Activated naive CD8-positive, alpha-beta T cell treated with anti-CD3 and anti-CD28 coated beads, Interleukin-2, amount 10 ng/mL, durations not matched to agents 7 days and 5 days (primary cell): ENCODE results near the gene ATP5F1E. TPM values are rescaled to one million over a fixed set of nuclear protein-coding genes. Genes with fewer than 3 reads are reported as not detected.
A peak's percentile ranks its signal among the peaks of the same experiment; 100 is the strongest.

ENCODE experiments used
- ATAC-seq: fragments of 150-1000 bp; cut with Tn5 transposase; one replicate; pipeline ENCODE4 v1.10.0; 2021; ENCODE audit warnings: low read depth, moderate library complexity
- POLR2A ChIA-PET: fragments of 350-600 bp; sonication (Branson Sonifier 250); formaldehyde crosslinking; loops from one replicate; lab custom pipeline; 2021; ENCODE audit warnings: antibody characterized with exemption; lab: Charles Lee
- DNase-seq: peaks from one replicate; pipeline ENCODE4 v3.0.0; 2021
- H3K27ac Mint-ChIP-seq: one replicate; pipeline ENCODE4 v1.8.0; 2022; ENCODE audit warnings: mild to moderate bottlenecking, mixed read lengths
- H3K27me3 Mint-ChIP-seq: one replicate; pipeline ENCODE4 v1.8.0; 2022; ENCODE audit warnings: mild to moderate bottlenecking, moderate library complexity, mixed read lengths
- H3K36me3 Mint-ChIP-seq: one replicate; pipeline ENCODE4 v1.8.0; 2021; ENCODE audit warnings: mild to moderate bottlenecking, mixed read lengths
- H3K4me1 Mint-ChIP-seq: one replicate; pipeline ENCODE4 v1.8.0; 2021; ENCODE audit warnings: mixed read lengths
- H3K4me3 Mint-ChIP-seq: one replicate; pipeline ENCODE4 v1.8.0; 2022; ENCODE audit warnings: mild to moderate bottlenecking, moderate library complexity, mixed read lengths
- H3K9me3 Mint-ChIP-seq: one replicate; pipeline ENCODE4 v1.8.0; 2021; ENCODE audit warnings: mixed read lengths
- total RNA-seq, 2 experiments: library from RNA; stranded (reverse); gene quantifications; one replicate each; pipeline ENCODE4 v1.2.3, GENCODE V29; 2021

The ATP5F1E gene
- total RNA-seq, 2 experiments from 2014 or later: 81.1 to 87.3 TPM

DNA sequence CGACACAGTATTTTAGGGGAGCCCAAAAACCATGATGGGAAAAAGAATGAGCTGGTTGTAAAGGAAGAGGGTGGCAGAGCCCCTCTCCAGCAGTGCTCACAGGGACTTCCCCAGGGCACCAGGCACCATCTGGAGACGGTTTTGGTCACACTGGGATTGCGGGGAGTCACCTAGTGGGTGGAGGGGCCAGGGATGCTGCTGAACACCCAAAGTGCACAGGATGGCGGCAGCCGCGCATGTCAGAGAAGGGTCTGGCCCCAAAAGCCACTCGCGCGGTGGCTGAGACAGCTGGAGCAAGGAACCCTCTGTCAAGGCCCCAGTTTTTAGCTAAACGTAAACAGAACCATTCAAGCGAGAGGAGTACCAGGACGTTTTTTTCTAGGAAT lies 35.9 kb downstream of the ATP5F1E start:
- peaks cover 26% of the 10 kb centered on the region for H3K36me3 Mint-ChIP-seq
- DNase-seq: no peak
- H3K9me3 Mint-ChIP-seq: no peaks in the 10 kb centered on the region
- no peak overlapping the region for H3K4me3 Mint-ChIP-seq
- POLR2A ChIA-PET: no interaction called here
- no peaks in the 10 kb centered on the region for H3K27me3 Mint-ChIP-seq
- no peak for ATAC-seq
- no peak overlapping the region for H3K27ac Mint-ChIP-seq
- no peaks in the 10 kb centered on the region for H3K4me1 Mint-ChIP-seq

DNA sequence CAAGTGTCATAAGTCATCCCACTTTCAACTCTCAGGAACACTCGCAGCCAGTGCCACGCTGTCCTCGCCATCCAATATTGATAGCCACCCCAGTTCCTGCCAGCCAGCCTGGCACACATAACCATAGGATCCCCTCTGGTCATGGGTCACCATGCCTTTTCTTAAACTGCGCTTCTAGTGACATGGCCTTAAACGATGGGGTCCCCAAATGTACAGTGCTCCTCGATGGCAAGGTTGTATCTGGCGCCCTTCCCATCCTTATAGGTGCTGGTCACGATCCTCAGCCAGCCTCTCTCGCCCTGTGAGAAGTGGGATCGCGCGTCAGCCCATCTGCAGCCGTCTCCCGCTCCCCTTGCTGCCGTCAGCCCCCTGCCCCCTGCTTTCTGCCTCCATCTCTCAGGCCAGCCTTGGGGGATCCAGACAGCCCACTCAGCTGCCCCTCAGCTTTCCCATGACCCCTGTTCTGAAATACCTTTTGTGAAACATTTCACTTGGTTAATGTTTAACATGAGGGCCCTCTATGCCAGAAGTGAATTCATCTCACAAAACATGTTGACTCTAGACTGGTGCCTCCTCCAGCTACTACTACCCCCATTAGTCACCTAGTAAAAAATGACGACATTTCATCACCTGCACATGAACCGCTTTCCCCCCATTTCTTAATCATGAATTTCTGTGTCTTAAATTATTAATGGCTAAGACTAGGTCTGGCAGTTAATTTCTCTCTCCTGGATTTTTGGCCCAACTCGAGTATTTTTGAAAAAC lies 36.5 kb downstream of the ATP5F1E start:
- H3K27me3 Mint-ChIP-seq: no peaks in the 10 kb centered on the region
- H3K36me3 Mint-ChIP-seq: peaks cover 28% of the 10 kb centered on the region
- no peak overlapping the region for H3K4me3 Mint-ChIP-seq
- ATAC-seq (no peak), DNase-seq (no peak)
- POLR2A ChIA-PET: no interaction called here
- no peaks in the 10 kb centered on the region for H3K4me1 Mint-ChIP-seq
- no peaks in the 10 kb centered on the region for H3K9me3 Mint-ChIP-seq
- peak overlapping the region; percentile 16 for H3K27ac Mint-ChIP-seq

DNA sequence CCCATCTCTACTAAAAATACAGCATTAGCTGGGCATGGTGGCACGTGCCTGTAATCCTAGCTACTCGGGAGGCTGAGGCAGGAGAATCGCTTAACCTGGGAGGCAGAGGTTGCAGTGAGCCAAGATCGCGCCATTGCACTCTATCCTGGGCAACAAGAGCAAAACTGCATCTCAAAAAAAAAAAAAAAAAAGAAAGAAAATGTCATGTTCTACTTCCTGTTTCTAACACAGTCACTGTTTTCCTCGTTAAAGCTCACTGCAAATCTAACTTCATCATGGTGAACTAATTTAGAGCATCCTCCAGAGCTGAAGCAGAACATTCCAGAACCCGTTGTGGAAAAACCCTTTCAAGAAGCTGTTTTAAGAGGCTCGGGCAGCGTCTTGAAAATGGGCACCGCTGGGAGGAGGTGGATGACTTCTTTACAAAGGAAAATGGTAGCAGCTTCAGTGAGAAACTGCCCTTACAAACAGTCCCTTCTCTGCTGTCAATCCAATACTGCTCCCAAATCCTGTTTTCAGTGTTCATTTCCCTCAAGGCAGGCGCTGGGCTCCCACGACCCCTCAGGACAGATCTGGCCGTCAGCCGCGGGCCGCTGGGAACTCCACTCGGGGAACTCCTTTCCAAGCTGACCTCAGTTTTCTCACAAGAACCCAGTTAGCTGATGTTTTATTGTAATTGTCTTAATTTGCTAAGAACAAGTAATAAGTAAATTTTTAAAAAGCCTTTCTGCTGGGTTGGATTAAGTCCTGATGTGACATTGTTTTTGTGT lies 37.6 kb downstream of the ATP5F1E start:
- Mint-ChIP-seq H3K36me3 (peaks cover 28% of the 10 kb centered on the region), H3K4me3 (no peak overlapping the region), H3K27ac (no peak overlapping the region), H3K27me3 (no peaks in the 10 kb centered on the region), H3K9me3 (no peaks in the 10 kb centered on the region), H3K4me1 (no peaks in the 10 kb centered on the region)
- POLR2A ChIA-PET: interaction anchor here (0.7 to 1.3 kb wide), 3 partner anchors 14 to 72 kb away, joined by 4 to 5 read pairs (median 5); partner anchors contain the start of gene ATP5F1E
- no peak for ATAC-seq
- no peak for DNase-seq

- POLR2A ChIA-PET: interaction anchor here (0.5 to 1.5 kb wide), 9 partner anchors 9 to 678 kb away, joined by 3 to 6 read pairs (median 4); partner anchors contain the start of gene ATP5F1E
- DNase-seq: no peak
- no peak for ATAC-seq
- H3K27me3 Mint-ChIP-seq: no peaks in the 10 kb centered on the region
- no peaks in the 10 kb centered on the region for H3K9me3 Mint-ChIP-seq
- no peaks in the 10 kb centered on the region for H3K4me1 Mint-ChIP-seq
- H3K36me3 Mint-ChIP-seq: peaks cover 30% of the 10 kb centered on the region
- no peak overlapping the region for H3K4me3 Mint-ChIP-seq
- peak overlapping the region; percentile 12 for H3K27ac Mint-ChIP-seq
These were observed 38.5 kb downstream of the ATP5F1E start for GRCh38 chr20:58993332-58994248.

- Mint-ChIP-seq H3K36me3 (peaks cover 32% of the 10 kb centered on the region), H3K9me3 (no peaks in the 10 kb centered on the region), H3K4me1 (peaks cover 2% of the 10 kb centered on the region), H3K4me3 (no peak overlapping the region), H3K27me3 (no peaks in the 10 kb centered on the region), H3K27ac (peak overlapping the region; percentile 12)
- POLR2A ChIA-PET: interaction anchor here (0.5 to 1.5 kb wide), 6 partner anchors 9 to 170 kb away, joined by 3 to 6 read pairs (median 4); partner anchors contain the start of gene ATP5F1E
- ATAC-seq: no peak
- no peak for DNase-seq
These were observed 39.2 kb downstream of the ATP5F1E start for GRCh38 chr20:58992911-58993310.

GRCh38 chr20:58991715-58992114 lies 40.4 kb downstream of the ATP5F1E start:
- H3K27me3 Mint-ChIP-seq: no peaks in the 10 kb centered on the region
- no peak overlapping the region for H3K4me3 Mint-ChIP-seq

GRCh38 chr20:58990651-58991445 lies 41.3 kb downstream of the ATP5F1E start:
- Mint-ChIP-seq H3K36me3 (peaks cover 21% of the 10 kb centered on the region), H3K9me3 (no peaks in the 10 kb centered on the region), H3K27me3 (no peaks in the 10 kb centered on the region), H3K4me3 (no peak overlapping the region), H3K4me1 (peaks cover 2% of the 10 kb centered on the region), H3K27ac (no peak overlapping the region)
- ATAC-seq (no peak), DNase-seq (no peak)
- POLR2A ChIA-PET: interaction anchor here (1.0 kb wide), 1 partner anchor 12 kb away, joined by 4 read pairs; no protein-coding TSS in a partner anchor

More at GRCh38 chr20:58991715-58992114, 40.4 kb downstream of the ATP5F1E start:
- Mint-ChIP-seq H3K27ac (no peak overlapping the region), H3K4me1 (peaks cover 2% of the 10 kb centered on the region), H3K36me3 (peaks cover 26% of the 10 kb centered on the region), H3K9me3 (no peaks in the 10 kb centered on the region)
- POLR2A ChIA-PET: interaction anchor here (0.9 kb wide), 2 partner anchors 10 to 41 kb away, joined by 3 read pairs; partner anchors contain the start of gene ATP5F1E
- DNase-seq (no peak), ATAC-seq (no peak)

- H3K4me1 Mint-ChIP-seq: peaks cover 8% of the 10 kb centered on the region
- ATAC-seq: no peak
- no peaks in the 10 kb centered on the region for H3K27me3 Mint-ChIP-seq
- no peak overlapping the region for H3K27ac Mint-ChIP-seq
- POLR2A ChIA-PET: no interaction called here
- no peak for DNase-seq
- H3K9me3 Mint-ChIP-seq: no peaks in the 10 kb centered on the region
- peaks cover 12% of the 10 kb centered on the region for H3K36me3 Mint-ChIP-seq
- H3K4me3 Mint-ChIP-seq: no peak overlapping the region
These were observed 42.9 kb downstream of the ATP5F1E start for GRCh38 chr20:58989196-58989595.

DNA sequence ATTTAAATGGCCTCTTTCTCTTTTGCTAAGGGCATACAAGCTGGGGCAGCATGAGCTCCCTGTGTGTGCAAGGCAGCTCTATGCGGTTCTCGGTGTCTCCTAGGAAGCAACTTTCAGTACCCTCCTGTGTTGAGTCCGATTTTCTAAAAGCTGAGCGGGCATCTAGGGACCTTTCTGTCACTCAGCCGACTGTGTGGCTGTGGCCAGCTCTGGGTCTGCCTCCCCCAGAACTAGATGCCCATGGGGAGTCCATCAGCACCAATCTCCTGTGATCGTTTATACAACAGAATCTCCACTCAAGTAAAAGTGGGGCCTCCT lies 43.6 kb downstream of the ATP5F1E start:
- no peak overlapping the region for H3K4me3 Mint-ChIP-seq
- H3K27me3 Mint-ChIP-seq: no peaks in the 10 kb centered on the region
- peaks cover 14% of the 10 kb centered on the region for H3K36me3 Mint-ChIP-seq
- H3K27ac Mint-ChIP-seq: no peak overlapping the region
- ATAC-seq (no peak), DNase-seq (no peak)
- POLR2A ChIA-PET: no interaction called here
- no peaks in the 10 kb centered on the region for H3K9me3 Mint-ChIP-seq
- H3K4me1 Mint-ChIP-seq: peaks cover 15% of the 10 kb centered on the region

- ATAC-seq (no peak), DNase-seq (no peak)
- H3K4me1 Mint-ChIP-seq: peaks cover 15% of the 10 kb centered on the region
- no peak overlapping the region for H3K4me3 Mint-ChIP-seq
- H3K36me3 Mint-ChIP-seq: peaks cover 14% of the 10 kb centered on the region
- H3K27me3 Mint-ChIP-seq: no peaks in the 10 kb centered on the region
- POLR2A ChIA-PET: no interaction called here
- H3K27ac Mint-ChIP-seq: peak overlapping the region; percentile 79
- no peaks in the 10 kb centered on the region for H3K9me3 Mint-ChIP-seq
These were observed 44.2 kb downstream of the ATP5F1E start for GRCh38 chr20:58987790-58988564.

- Mint-ChIP-seq H3K36me3 (peaks cover 8% of the 10 kb centered on the region), H3K4me1 (peaks cover 22% of the 10 kb centered on the region), H3K27ac (no peak overlapping the region), H3K27me3 (no peaks in the 10 kb centered on the region), H3K9me3 (no peaks in the 10 kb centered on the region), H3K4me3 (no peak overlapping the region)
- POLR2A ChIA-PET: no interaction called here
- no peak for DNase-seq
- ATAC-seq: no peak
These were observed 45.1 kb downstream of the ATP5F1E start for GRCh38 chr20:58986968-58987517.
